GM18502 (cell line): ENCODE results near the gene ARSA.
"Not testable (repeated sequence)": the region's sequence is repeated elsewhere in the genome, so short reads cannot be mapped to it uniquely, and the experiment has no call there.

Experiments
- ATAC-seq: cut with Tn5 transposase; IDR thresholded peaks from one replicate; pipeline ENCODE4 v1.9.1; 2021; ENCODE audit warnings: mild to moderate bottlenecking; ENCODE audit not compliant: unreplicated experiment, poor library complexity

The ARSA gene

GRCh38 chr22:50627642-50628542 is at the start of gene ARSA:
Gene ARSA, minus strand, starts transcription at chr22:50628152. Its CDS starts 373 bp downstream, at chr22:50627779.
- peak; percentile 83 for ATAC-seq

- ATAC-seq: no peak
These were observed 48.9 kb upstream of the ARSA start for GRCh38 chr22:50676661-50677492.

GRCh38 chr22:50676180-50676636 is 48.3 kb upstream of the ARSA start:
- ATAC-seq: no peak

- no peak for ATAC-seq
These were observed 47.7 kb upstream of the ARSA start for GRCh38 chr22:50675553-50676179.

- no peak for ATAC-seq
These were observed 46.9 kb upstream of the ARSA start for GRCh38 chr22:50674606-50675552.

- no peak for ATAC-seq
These were observed 46.2 kb upstream of the ARSA start for GRCh38 chr22:50674130-50674500.

GRCh38 chr22:50673231-50674129 is 45.5 kb upstream of the ARSA start:
- no peak for ATAC-seq

GRCh38 chr22:50672471-50673230 is 44.7 kb upstream of the ARSA start, which contains the start of gene SHANK3:
Gene SHANK3, plus strand, starts transcription at chr22:50672823.
- no peak for ATAC-seq

- no peak for ATAC-seq
These were observed 44.1 kb upstream of the ARSA start for GRCh38 chr22:50672041-50672440.

- ATAC-seq: no peak
These were observed 43.7 kb upstream of the ARSA start for GRCh38 chr22:50671641-50672040.

- ATAC-seq: no peak
These were observed 43.1 kb upstream of the ARSA start for GRCh38 chr22:50670914-50671538.

GRCh38 chr22:50670513-50670912 is 42.6 kb upstream of the ARSA start:
- ATAC-seq: no peak

GRCh38 chr22:50665738-50666137 is 37.8 kb upstream of the ARSA start:
- ATAC-seq: no peak

- no peak for ATAC-seq
These were observed 37.3 kb upstream of the ARSA start for GRCh38 chr22:50665212-50665611.

- ATAC-seq: no peak
These were observed 32.4 kb upstream of the ARSA start for GRCh38 chr22:50660306-50660705.

GRCh38 chr22:50659711-50660110 is 31.8 kb upstream of the ARSA start:
- ATAC-seq: not testable (repeated sequence)

- ATAC-seq: no peak
These were observed 30.0 kb upstream of the ARSA start for GRCh38 chr22:50657925-50658324.
